ENCODE data around the gene HECTD4.

DNA sequence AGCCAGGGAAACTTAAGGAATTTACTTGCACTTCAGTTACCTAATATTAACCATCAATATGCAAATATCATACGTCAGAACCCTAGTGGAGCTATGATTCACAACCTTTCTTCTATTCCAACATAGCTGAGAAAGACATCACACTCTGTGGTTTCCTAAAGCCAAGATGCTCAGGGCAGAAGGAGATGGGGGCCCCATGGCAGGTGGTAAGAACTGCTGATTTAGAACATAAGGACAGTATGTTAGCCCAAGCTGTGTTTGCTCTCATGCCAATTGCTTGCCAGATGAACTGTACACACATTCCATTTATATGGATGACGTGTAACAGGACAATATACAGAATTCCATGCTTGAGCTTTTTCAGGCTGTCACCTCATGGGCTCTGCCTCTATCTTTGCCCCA, 34.6 kb downstream of the HECTD4 start:
- TF ChIP-seq CTCF (conservative IDR thresholded peaks at IDR 0.05; ENCODE audit: low read depth, low read length) (no peak), FOS (IDR thresholded peaks at IDR 0.05; ENCODE audit: low read depth, low read length) (peak; percentile 68), BHLHE40 (IDR thresholded peaks at IDR 0.05; ENCODE audit: low read depth, low read length) (peak; percentile 38; the same call in 1 of the 2 replicates), RFX5 (IDR thresholded peaks at IDR 0.05; ENCODE audit: low read depth, low read length) (no peak)

Measured in IMR-90 (cell line).